HG03139 (cell line): ENCODE results near the gene BCAS3.
"Not testable (repeated sequence)": the region's sequence is repeated elsewhere in the genome, so short reads cannot be mapped to it uniquely, and the experiment has no call there.

Experiments used
- ATAC-seq: cut with Tn5 transposase; IDR thresholded peaks from one replicate; pipeline ENCODE4 v1.9.1; 2021; ENCODE audit not compliant: unreplicated experiment

Gene BCAS3

DNA sequence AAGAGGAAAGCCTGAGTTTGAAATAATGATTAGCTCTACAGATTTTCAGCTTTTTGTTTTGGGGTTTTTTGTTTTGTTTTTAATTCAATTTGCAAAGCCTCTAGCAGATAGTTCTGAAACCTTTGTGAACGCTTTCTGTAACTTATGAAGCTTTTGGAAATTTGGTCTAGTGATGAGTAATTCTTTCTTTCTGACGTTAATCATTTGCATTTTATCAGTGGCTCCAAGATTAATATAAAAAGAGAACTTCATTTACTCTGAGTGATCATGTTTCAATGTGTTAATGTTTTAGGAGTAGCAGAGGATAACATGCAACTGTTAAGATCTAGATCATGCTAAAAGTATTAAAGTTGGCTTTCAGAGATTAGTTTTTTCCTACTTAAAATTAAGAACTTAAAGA lies 561.7 kb downstream of the BCAS3 start:
- ATAC-seq: no peak

DNA sequence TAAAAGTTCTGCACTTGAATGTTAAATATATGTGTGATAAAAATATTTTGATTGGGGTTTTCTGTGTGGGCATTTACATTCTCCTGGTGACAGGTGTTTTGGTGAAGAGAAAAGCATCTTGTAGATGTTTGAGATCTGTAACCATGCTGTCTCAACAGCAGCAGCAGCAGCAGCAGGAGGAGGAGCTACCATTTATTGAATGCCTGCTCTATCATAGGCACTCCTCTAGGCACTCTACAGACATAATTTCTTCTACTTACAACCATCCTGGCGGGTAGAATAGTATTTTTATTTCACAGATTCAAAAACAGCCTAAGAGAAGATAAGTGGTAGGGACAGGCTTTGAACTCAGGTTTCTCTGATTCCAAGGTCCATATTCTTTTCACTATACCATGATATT lies 562.3 kb downstream of the BCAS3 start:
- no peak for ATAC-seq

DNA sequence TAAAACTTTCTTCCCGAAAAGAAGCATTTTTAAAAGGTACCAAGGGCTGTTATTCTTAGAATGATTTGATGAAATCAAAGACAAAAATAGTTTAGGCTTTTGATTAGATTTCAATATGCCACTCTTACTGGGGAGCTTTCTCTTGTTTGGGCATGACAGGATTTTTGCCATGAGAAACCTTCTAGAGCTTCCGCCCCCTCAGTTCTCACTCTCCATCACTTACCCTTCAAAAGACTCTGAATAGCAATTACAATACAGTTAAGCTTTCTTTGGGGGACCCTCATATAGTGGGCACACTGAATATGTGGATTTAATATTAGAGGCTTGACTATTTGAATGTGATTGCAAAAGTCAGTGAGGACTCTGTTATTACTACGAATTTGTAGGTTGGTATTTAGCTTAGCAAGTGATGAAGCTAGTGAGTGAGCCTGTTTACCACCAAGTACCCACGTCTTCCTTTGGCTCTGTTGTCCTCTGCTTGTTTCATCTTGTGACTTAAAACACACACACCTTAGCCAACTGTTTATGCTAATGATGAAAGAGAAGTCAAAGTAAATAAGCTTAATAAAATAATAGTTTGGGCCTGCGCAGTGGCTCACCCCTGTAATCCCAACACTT lies 563.3 kb downstream of the BCAS3 start:
- ATAC-seq: no peak

DNA sequence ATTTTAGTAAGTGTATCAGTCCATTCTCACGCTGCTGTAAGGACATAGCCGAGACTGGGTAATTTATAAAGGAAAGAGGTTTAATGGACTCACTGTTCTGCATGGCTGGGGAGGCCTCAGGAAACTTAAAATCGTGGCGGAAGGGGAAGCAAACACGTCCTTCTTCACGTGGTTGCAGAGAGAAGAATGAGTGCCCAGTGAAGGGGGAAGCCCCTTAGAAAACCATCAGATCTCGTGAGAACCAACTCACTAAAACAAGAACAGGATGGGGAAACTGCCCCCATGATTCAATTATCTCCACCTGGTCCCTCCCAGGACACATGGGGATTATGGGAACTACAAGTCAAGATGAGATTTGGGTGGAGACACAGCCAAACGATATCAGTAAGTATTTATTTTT lies 567.3 kb downstream of the BCAS3 start:
- ATAC-seq: not testable (repeated sequence)

DNA sequence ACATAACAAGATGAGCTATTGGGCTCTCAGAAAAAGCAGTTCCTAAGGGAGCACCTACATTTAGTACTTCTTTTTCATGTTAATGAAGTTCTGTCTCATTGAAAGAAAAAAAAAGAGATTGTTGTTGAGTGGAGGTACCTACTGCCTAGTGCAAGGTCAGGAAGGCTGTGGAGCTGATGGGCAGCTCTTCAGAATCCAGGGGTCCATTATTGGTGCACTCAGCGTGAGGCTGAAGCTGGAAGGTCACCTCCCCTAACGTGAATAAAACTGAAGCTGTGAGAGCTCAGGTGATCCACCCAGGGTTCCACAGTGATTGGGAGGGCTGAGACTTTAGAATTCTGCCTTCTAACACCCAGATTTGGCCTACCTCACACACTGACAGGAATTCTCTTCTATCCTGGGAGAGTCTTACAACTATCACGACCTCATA lies 568.1 kb downstream of the BCAS3 start:
- no peak for ATAC-seq

DNA sequence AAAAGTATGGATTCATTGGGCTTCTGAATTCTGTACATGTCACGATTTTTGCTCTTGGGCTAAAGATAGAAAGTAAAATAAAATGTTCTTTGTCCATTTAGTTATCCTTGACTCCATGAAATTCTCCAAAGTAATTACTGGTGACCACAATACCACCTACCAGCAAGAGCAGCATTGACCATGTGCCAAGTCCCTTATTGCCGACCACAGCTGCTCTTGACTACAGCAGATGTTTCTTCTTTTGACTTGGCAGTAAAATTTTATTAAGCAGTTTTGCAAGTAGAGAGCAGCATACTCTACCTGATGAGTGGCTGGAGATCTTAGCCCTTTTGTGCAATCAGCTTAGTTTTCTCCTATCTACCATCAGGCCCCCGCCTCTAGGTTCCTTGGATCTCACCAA lies 569.8 kb downstream of the BCAS3 start:
- no peak for ATAC-seq

DNA sequence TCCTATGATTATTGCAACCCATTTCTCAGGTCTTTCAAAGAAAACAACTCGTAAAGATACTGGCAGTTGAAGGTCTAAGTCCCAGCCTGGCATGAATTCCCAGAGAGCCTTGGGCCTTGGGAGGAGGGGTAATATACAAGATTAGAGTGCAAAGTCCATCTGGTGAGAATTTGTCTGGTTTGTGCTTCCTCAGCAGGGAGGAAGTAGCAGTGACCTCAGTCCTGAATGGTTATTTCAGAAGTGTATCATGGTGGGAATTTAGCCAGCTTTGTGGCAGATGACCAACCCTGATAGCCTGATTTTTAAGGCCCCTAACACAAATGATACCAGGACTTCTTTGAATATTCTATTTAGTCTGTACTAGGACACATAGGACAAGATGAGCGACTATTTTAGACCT lies 570.7 kb downstream of the BCAS3 start:
- ATAC-seq: no peak

DNA sequence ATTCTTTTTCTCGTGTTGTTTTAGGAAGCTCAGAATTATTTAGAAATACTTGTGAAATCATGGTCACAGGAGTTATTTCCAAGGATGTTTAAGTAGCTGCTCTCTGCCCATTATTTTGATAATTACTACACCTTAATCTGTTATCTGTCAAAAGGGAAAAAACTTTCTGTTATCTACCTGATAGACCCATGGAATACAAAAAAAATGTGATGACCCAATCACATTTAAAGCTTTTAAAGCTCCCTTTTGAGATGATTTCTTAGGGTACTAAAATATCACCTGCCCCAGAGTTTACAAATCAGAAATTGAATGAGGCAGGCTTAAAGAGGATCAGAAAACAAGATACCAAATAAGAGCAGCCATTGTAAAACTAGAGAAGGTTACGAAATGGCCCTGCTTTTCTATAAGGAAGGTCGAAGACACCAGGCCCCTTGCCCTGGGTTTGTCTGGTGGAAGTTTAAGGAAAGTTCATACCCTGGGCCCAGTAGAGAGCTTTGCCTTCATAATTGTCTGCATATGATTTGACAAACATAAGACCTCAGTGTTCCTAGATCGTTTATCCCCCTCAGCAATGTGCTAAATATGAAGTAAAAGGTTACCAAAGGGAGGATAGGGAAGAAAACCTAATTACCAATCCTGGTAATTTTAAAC lies 572.1 kb downstream of the BCAS3 start:
- ATAC-seq: no peak

DNA sequence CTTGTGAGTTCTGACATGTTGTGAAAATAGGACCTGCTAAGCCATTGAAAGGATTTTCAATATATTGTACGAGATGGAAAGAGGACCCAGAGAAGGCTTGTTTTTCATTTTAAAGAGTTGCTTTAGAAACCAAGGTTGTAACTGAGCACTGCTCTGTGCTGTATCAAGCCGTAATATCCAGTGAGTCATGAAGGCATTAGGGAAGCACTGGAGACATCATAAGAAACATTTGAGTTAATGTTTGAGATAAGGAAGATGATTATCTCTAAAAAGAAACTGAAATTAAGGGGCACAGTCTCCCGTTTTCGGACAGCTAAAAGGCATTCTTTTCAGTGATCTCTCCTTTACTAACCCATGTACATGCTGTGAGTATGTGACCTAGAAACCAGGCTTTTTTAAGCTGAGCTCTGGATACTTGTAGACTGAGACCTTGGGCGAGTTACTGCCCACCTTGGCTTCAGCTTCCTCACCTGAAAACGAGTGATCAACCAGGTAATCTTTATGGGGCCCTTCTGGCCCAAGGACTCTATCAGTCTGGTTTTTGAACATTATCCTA lies 572.8 kb downstream of the BCAS3 start:
- no peak for ATAC-seq

DNA sequence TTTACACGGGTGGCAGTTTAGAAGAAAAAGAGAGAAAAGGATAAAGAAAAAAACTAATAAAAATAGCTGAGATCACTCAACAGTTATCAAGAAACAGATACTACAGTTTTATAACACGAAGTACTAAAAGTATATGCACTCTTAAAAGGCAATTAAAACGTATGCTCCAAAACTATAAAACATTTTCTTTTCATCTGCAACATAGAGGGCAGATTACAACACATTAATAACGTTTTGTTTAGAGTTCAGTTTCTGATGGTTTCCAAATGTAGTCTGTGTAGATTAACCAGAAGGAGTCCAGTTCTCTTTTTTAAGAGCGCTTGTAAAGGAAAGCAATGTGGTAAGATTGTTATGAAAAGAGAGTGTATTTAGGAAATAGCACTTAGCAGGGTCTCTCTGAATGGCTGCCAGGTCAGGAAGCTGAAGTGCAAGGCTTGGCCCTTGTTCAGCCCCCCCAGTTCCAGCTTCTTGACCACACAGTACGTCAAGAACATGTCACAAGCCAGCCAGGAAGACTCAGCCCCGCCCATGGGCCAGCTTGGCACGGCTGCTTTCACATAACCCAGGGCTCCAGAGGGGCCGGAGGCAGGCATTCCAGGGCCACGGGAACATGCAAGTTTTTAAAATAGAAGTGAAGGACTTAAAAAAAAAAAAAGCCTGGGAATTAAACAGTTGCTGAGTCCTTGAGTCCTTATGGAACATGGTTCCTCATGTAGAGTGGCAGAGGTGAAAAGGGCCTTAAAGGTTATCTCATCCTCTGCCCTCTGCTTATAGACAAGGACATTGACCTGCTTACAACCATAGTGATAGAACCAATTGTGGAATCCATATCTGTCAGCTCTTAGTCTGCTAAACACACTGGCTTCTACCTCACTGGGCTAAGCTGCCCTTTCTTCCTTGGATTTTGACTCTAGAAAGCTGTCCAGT lies 574.6 kb downstream of the BCAS3 start:
- no peak for ATAC-seq

DNA sequence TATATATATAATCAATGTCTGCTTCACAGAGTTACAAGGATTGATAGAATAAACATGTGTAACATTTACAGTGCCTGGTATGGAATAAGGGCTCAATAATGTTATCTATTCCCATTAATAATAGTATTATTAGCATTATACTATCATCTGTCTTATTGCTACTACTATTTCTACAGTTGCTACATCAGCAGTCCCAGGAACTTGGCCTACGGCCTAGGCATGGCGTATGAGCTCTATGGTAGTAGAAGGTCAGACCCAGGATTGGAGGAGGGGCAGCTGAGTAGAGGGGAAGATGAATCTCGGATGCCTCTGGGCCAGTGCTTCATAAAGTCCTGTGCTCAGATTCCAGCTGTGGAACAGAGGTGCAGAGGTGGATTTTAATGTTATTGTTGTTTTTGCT lies 575.7 kb downstream of the BCAS3 start:
- no peak for ATAC-seq

DNA sequence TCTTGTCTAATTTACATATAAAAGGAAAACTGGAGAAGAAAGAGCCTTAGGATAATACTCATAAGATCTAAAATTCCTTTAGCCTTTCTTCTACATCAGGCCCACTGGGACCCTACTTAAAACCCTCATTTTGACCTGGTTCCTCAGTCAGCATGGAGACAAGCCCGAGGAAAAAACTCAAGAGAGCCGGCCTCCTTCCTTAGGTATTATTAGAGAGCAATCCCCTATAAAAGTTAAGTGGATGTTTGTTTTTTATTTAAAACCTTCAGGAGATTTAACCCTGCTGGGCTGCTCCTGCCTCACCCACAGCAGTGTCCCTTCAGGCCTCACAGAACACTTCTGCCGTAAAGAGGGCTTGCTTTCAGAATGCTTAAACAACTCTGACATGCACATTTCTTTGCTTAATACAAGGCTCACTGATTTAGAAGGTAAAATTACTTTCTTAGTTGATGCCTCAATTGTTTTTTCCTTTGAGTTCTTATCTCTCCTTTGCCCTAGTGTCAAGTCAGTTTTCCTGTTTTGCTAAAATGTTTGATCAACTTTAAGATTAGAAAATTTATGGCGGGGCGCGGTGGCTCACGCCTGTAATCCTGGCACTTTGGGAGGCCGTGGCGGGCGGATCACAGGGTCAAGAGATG lies 576.4 kb downstream of the BCAS3 start:
- no peak for ATAC-seq

DNA sequence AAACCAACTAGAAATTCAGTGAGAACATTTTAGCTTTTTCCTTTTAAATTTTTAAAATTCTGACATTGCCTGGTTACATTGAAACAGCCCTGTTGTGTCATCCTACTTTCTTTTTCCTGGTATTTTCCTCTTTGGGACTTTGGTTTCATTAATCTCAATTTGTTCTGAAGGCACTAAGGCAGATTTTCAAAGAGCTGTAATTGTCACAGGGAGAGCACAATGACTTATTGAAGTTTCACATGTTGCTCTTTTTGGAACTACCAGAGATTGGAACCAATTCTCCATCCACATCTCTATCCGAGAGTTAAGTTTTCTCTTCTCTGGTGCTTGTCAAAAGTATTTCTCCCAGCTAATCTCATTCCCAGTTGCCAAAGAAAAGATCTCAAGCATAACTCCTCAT lies 577.3 kb downstream of the BCAS3 start:
- no peak for ATAC-seq

DNA sequence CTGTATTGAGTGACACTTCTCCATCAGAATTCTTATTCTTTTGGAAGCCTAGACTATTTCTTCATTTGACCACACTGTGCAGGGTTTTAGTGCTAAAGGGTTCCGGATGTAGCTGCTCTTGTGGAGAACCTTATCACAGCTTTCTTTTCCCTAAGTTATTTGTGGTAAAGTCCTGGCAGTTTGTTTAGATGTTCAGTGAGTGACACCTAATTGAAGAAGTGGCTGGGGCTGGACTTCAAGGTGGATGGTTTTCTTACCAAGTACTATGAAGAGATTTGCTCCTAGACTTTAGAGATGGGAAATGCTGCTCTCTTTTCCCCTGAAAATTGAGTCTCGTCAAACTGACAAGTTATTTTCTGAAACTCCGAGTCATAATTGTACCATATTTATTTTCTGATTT lies 578.0 kb downstream of the BCAS3 start:
- no peak for ATAC-seq

DNA sequence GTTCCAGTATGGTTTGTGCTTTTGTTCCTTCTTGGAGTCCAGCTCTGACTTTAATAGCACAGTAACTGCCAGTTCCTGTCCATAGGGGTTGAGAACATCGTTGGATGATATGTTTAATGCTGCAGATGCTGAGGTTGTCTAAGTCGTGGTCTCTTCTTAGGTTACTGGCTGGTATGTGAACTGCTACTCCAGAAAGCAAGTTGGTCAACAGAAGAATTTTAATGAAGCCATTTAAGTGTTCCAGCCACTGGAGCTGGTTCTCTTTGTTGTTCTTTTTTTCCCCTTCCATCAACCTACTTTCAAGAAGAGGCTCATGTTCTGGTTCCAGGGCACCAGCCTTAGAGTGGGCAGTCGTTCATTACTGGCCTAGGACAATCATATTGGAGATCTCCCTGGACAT lies 581.7 kb downstream of the BCAS3 start:
- no peak for ATAC-seq

DNA sequence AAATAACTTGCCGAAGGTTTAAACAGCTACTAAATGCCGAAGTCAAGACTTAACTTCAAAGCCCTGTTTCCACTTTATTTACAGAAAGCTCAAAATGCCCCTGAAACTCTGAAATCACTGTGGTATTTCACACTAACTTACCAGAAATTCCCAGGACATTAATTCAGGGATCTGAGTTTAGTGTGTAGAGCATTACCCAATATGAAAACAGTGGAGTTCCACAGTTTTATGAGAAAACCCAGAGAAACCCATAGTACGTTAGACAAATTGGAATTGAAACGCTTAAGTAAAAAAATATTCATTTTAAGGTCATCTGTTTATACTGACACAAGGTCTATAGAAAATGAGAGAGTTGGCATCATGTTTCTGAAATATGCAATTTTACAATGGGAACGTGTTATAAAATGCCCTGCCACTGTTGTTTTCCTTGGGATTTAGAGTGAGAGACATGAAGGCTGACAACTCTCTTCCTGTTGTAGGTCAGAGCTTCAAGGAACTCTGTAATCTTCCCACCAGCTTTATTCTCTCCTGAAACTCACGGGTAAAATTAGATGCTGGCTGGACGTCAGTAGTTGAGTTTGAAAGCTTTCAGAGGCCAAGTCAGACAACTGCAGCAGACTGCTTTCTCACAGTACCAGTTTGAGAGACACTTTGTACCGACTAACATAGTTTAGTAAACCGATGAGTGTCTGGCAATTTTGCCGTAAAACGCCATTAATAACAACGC lies 582.6 kb downstream of the BCAS3 start:
- ATAC-seq: no peak

DNA sequence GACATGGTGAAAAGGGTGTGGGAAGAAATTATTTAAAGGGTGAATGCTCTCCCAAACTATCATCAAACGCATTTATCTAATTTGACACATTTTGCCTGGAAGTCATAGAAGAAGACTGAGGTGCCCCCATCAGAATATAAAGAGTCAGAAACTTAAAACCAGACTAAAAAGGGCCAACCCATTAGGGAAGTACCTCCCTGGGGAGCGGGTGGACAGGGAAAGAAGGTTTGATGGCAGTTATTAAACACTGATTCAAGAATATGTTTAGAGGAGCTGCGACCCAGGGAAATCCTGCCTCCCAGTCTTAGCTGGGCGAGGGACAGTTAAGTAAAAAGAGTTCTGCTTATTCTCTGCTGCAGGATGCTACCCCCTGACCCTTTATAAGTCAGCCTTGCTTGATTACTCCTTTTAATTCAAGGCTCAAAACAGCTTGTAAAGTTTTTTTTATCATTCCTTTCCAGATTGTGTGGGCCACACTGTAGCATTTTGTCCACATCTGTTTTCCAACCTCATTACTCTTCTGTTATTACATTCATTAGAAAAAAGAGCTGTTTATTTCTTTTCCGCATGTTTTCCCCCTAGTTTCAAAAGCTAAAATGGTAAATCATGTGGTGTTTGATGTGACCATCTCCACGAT lies 583.5 kb downstream of the BCAS3 start:
- no peak for ATAC-seq

DNA sequence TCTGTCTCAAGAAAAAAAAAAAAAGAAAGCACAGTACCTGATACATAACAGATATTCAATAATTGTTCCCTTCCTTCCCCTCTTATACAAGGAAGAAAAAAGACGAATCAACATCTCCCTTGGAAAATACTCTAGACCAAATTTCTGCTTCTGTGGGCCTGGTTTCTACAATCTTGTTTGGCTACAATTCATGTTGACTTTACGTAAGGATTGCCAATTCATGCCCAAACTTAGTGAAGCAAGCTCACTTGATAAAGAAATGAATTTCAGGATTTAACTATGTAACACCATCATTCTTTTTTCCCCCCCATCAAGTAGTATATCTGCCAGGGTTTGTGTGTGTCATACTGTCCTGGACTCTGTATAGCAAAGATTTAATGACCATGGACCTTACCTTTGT lies 587.7 kb downstream of the BCAS3 start:
- ATAC-seq: no peak

DNA sequence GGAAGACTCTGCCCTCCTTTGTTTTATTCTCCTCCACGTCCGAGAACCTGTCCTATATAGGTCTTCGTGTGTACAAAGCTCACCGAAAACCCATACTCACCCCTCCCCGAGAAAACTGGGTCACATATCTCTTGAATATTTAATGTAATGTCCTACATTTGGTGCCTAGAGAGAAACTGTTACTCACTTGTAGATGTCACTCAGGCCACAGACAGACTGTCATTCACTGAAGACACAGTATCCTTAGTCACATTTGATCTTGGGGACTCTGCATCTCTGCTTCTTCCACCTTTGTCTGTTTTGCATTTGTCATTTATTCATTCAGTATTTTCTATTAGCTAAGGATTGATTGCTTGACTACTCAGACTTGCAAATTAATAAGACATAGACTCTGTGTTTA lies 590.2 kb downstream of the BCAS3 start:
- no peak for ATAC-seq

DNA sequence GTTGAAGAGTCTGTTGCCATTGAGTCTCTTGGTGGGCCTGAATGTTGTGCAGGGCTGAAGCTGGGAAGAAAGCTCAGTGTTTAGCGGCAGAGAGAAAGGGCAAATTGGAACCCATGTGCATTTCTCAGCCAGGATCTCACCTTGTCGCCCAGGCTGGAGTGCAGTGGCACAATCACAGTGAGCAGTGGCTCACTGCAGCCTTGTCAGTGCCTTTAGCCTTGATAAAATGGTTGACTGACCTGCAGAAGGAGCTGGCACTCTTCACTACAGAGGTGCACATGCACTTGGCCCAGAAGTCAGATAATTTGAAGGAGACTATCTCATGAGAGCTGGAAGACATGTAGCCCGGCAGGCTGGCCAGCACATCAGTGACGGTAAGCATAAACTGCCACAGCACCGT lies 597.7 kb downstream of the BCAS3 start:
- ATAC-seq: no peak
